ENCODE measurements around the gene TP53.

Gene TP53

DNA sequence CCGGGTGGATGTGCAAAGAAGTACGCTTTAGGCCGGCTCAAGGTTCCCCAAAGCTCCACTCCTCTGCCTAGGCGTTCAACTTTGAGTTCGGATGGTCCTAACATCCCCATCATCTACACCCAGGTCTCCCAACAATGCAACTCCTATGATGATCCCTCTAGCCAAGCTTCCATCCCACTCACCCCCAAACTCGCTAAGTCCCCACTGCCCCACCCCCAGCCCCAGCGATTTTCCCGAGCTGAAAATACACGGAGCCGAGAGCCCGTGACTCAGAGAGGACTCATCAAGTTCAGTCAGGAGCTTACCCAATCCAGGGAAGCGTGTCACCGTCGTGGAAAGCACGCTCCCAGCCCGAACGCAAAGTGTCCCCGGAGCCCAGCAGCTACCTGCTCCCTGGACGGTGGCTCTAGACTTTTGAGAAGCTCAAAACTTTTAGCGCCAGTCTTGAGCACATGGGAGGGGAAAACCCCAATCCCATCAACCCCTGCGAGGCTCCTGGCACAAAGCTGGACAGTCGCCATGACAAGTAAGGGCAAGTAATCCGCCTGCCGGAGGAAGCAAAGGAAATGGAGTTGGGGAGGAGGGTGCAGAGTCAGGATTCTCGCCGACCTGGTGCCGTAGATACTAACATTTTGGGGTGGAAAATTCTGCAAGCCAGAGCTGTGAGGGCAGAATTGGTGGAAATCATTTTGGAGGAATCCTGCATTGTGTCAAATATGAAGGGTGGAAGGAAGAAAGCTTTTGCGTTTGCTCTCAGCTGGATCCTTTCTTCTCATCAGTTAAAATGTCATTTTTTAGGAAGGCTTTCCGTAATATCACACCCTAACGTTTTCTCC lies at the start of gene TP53:
Gene TP53 (minus strand): TSS at position 419 of the 836 bp plus-strand sequence. CDS start 10,896 bp downstream, outside the sequence.
- TF ChIP-seq, protein P1, sequence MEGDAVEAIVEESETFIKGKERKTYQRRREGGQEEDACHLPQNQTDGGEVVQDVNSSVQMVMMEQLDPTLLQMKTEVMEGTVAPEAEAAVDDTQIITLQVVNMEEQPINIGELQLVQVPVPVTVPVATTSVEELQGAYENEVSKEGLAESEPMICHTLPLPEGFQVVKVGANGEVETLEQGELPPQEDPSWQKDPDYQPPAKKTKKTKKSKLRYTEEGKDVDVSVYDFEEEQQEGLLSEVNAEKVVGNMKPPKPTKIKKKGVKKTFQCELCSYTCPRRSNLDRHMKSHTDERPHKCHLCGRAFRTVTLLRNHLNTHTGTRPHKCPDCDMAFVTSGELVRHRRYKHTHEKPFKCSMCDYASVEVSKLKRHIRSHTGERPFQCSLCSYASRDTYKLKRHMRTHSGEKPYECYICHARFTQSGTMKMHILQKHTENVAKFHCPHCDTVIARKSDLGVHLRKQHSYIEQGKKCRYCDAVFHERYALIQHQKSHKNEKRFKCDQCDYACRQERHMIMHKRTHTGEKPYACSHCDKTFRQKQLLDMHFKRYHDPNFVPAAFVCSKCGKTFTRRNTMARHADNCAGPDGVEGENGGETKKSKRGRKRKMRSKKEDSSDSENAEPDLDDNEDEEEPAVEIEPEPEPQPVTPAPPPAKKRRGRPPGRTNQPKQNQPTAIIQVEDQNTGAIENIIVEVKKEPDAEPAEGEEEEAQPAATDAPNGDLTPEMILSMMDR (conservative IDR thresholded peaks at IDR 0.05; ENCODE audit: low read depth, low read length) = no peak
- Histone ChIP-seq H3K9ac (peak within 1 kb of the TSS; percentile 86), H3K27ac (peak within 1 kb of the TSS; percentile 81), H3K27me3 (ENCODE audit: insufficient read depth, low read depth) (no peaks in the 10 kb centered on the region), H2AFZ (ENCODE audit: low read depth) (peak within 1 kb of the TSS; percentile 41; the same call in 1 of the 2 replicates), H3K36me3 (ENCODE audit: insufficient read depth) (no peaks in the 10 kb centered on the region), H3K4me1 (ENCODE audit: low read depth, poor library complexity, severe bottlenecking) (no peaks in the 10 kb centered on the region), H4K20me1 (ENCODE audit: insufficient read depth) (no peaks in the 10 kb centered on the region), H3K4me3 (IDR thresholded peaks at IDR 0.05; ENCODE audit: insufficient read depth, low read depth, low read length) (no peak within 1 kb of the TSS), H3K4me2 (peak within 1 kb of the TSS; percentile 45; the same call in 1 of the 2 replicates), H3K79me2 (ENCODE audit: insufficient read depth, low read depth) (peaks cover 42% of the 10 kb centered on the region; the same call in 1 of the 2 replicates)

DNA sequence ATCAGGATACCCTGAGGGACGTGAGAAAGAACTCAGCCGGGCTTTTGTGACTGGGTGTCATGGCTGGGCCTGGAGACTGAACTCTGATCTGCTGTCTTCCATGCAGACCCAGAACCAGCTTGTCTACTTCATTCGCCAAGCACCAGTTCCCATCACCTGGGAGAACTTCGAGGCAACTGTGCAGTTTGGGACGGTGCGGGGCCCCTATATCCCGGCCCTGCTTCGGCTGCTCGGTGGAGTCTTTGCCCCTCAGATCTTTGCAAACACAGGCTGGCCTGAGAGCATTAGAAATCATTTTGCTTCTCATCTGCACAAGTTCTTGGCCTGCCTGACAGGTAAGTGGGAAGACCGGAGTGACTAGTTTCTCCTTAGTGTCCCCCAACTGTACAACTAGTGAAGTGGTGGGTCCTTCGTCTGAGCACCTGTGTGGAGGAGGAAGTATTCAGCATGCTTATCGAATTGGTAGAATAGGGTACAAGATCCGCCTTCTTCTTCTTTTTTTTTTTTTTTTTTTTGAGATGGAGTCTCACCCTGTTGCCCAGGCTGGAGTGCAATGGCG lies 45.8 kb upstream of the TP53 start:
- Histone ChIP-seq H3K79me2 (ENCODE audit: insufficient read depth, low read depth) (no peaks in the 10 kb centered on the region), H2AFZ (ENCODE audit: low read depth) (no peak overlapping the region), H3K36me3 (ENCODE audit: insufficient read depth) (no peaks in the 10 kb centered on the region), H3K4me3 (IDR thresholded peaks at IDR 0.05; ENCODE audit: insufficient read depth, low read depth, low read length) (no peak overlapping the region), H3K27me3 (ENCODE audit: insufficient read depth, low read depth) (no peaks in the 10 kb centered on the region), H3K9ac (no peak overlapping the region), H4K20me1 (ENCODE audit: insufficient read depth) (no peaks in the 10 kb centered on the region), H3K27ac (no peak overlapping the region), H3K4me1 (ENCODE audit: low read depth, poor library complexity, severe bottlenecking) (no peaks in the 10 kb centered on the region), H3K4me2 (no peak overlapping the region)
- TF ChIP-seq, protein P1 (conservative IDR thresholded peaks at IDR 0.05; ENCODE audit: low read depth, low read length) = no peak

DNA sequence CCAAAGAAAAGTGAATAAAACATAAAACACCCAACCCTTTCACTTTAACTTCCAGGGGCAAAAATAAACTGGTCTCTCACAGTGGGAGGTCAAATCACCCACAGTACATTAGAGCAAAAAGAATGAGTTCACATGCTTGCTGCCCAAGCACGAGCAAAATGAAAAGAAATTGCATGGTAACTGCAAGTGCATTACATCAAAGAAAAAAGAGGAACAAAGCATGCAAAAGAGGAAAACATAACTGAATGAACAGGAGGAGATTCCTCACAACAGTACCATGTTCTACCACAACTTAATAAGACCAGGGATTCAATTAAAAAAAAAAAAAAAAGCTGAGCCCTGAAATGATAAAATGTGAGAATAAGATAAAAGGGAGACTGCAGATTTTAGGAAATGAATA lies 42.5 kb upstream of the TP53 start:
- no peak overlapping the region for H3K4me2 ChIP-seq
- TF ChIP-seq, protein P1 (conservative IDR thresholded peaks at IDR 0.05; ENCODE audit: low read depth, low read length) = no peak

DNA sequence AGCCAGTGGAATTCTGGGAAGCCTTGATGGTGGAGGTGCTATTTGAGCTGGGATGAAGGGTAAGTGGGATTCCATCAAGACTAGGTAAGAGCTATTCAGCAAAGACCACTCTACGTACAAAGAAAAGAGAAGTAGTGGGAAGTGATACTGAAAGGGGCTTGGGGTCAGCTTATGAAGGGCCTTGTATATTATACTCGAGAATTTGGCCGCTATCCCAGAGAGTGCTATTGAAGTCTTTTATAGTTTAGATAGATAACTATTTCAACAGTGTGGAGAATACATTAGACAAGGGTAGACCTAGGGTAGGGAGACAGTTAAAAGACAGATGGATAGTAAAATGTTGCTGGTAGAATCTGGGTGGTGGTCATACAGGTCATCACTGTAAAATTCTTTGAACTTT lies 40.6 kb upstream of the TP53 start:
- TF ChIP-seq, protein P1 (conservative IDR thresholded peaks at IDR 0.05; ENCODE audit: low read depth, low read length) = no peak
- no peaks in the 10 kb centered on the region for H3K79me2 ChIP-seq (ENCODE audit: insufficient read depth, low read depth)
- no peak overlapping the region for H3K4me3 ChIP-seq (IDR thresholded peaks at IDR 0.05; ENCODE audit: insufficient read depth, low read depth, low read length)
- no peak overlapping the region for H3K4me2 ChIP-seq
- H4K20me1 ChIP-seq (ENCODE audit: insufficient read depth) = no peaks in the 10 kb centered on the region
- no peak overlapping the region for H3K27ac ChIP-seq
- H3K36me3 ChIP-seq (ENCODE audit: insufficient read depth) = no peaks in the 10 kb centered on the region
- no peaks in the 10 kb centered on the region for H3K4me1 ChIP-seq (ENCODE audit: low read depth, poor library complexity, severe bottlenecking)
- no peak overlapping the region for H3K9ac ChIP-seq
- no peak overlapping the region for H2AFZ ChIP-seq (ENCODE audit: low read depth)
- no peaks in the 10 kb centered on the region for H3K27me3 ChIP-seq (ENCODE audit: insufficient read depth, low read depth)

More for the DNA sequence above, 42.5 kb upstream of the TP53 start:
- Histone ChIP-seq H4K20me1 (ENCODE audit: insufficient read depth) (no peaks in the 10 kb centered on the region), H3K27ac (no peak overlapping the region), H3K4me1 (ENCODE audit: low read depth, poor library complexity, severe bottlenecking) (no peaks in the 10 kb centered on the region), H2AFZ (ENCODE audit: low read depth) (no peak overlapping the region), H3K9ac (no peak overlapping the region), H3K4me3 (IDR thresholded peaks at IDR 0.05; ENCODE audit: insufficient read depth, low read depth, low read length) (no peak overlapping the region), H3K79me2 (ENCODE audit: insufficient read depth, low read depth) (no peaks in the 10 kb centered on the region), H3K27me3 (ENCODE audit: insufficient read depth, low read depth) (no peaks in the 10 kb centered on the region), H3K36me3 (ENCODE audit: insufficient read depth) (no peaks in the 10 kb centered on the region)
